ENCODE results near the gene PRR9. TPM values are rescaled to one million over a fixed set of nuclear protein-coding genes. Genes with fewer than 3 reads are reported as not detected.
"Not testable (repeated sequence)": the region's sequence is repeated elsewhere in the genome, so short reads cannot be mapped to it uniquely, and the experiment has no call there.

PRR9 gene
- total RNA-seq, 3 donors from 2014 or later (not counting 1 experiment from before 2014, with no cell fraction given): not detected

- ATAC-seq (no peak), DNase-seq (no peak)
- Mint-ChIP-seq H3K27ac (no peak overlapping the region), H3K36me3 (peaks cover 4% of the 10 kb centered on the region), H3K4me3 (no peak overlapping the region), H3K4me1 (no peaks in the 10 kb centered on the region), H3K27me3 (ENCODE audit: low read depth in 2 of 2) (peaks cover 4 to 33% of the 10 kb centered on the region in 2 donors), H3K9me3 (no peaks in the 10 kb centered on the region)
- TF ChIP-seq, protein P1, sequence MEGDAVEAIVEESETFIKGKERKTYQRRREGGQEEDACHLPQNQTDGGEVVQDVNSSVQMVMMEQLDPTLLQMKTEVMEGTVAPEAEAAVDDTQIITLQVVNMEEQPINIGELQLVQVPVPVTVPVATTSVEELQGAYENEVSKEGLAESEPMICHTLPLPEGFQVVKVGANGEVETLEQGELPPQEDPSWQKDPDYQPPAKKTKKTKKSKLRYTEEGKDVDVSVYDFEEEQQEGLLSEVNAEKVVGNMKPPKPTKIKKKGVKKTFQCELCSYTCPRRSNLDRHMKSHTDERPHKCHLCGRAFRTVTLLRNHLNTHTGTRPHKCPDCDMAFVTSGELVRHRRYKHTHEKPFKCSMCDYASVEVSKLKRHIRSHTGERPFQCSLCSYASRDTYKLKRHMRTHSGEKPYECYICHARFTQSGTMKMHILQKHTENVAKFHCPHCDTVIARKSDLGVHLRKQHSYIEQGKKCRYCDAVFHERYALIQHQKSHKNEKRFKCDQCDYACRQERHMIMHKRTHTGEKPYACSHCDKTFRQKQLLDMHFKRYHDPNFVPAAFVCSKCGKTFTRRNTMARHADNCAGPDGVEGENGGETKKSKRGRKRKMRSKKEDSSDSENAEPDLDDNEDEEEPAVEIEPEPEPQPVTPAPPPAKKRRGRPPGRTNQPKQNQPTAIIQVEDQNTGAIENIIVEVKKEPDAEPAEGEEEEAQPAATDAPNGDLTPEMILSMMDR (IDR thresholded peaks at IDR 0.05): no peak
- no peaks in the 10 kb centered on the region for H3K9me3 ChIP-seq (ENCODE audit: control insufficient read depth, insufficient read depth, low read length)
- H3K27me3 ChIP-seq (ENCODE audit: control insufficient read depth, insufficient read depth, low read length): no peaks in the 10 kb centered on the region
- no peak overlapping the region for H3K27ac ChIP-seq (ENCODE audit: low read length)
- intact Hi-C loops (cut with micrococcal nuclease): no loop called here
- H3K4me1 ChIP-seq (ENCODE audit: control insufficient read depth, insufficient read depth, low read length): no peaks in the 10 kb centered on the region
- H3K36me3 ChIP-seq (ENCODE audit: control insufficient read depth, insufficient read depth, low read length): no peaks in the 10 kb centered on the region
- no CpG with 5 or more reads among the region's 4 CpGs for WGBS (ENCODE audit: insufficient coverage)
- no peak overlapping the region for H3K4me3 ChIP-seq (ENCODE audit: low read length)
Measured at GRCh38 chr1:153180556-153180955, 36.8 kb upstream of the PRR9 start.

DNA sequence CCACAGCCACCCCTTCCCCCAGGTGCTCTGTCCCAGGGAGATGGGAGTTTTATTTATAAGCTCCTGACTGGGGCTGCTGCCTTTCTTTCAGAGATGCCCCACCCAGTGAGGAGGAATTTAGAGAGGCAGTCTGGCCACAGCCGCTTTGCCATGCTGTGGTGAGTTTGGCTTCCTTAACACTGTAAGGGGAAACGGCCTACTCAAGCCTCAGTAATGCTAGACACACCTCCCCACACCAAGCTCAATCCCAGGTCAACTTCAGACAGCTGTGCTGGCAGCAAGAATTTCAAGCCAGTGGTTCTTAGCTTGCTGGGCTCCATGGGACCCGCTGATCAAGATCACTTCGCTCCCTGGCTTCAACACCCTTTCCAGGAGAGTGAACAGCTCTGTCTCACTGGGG, 29.1 kb upstream of the PRR9 start:
- DNase-seq; H3K27ac Mint-ChIP-seq; H3K9me3 Mint-ChIP-seq; H3K4me3 ChIP-seq (ENCODE audit: low read length); H3K27ac ChIP-seq (ENCODE audit: low read length); intact Hi-C loops (cut with micrococcal nuclease); H3K36me3 ChIP-seq (ENCODE audit: control insufficient read depth, insufficient read depth, low read length); H3K4me3 Mint-ChIP-seq; H3K27me3 ChIP-seq (ENCODE audit: control insufficient read depth, insufficient read depth, low read length); H3K9me3 ChIP-seq (ENCODE audit: control insufficient read depth, insufficient read depth, low read length); ATAC-seq; H3K4me1 ChIP-seq (ENCODE audit: control insufficient read depth, insufficient read depth, low read length); H3K4me1 Mint-ChIP-seq: not testable (repeated sequence)
- 67% methylated on average over 4 of the region's 4 CpGs for WGBS (ENCODE audit: insufficient coverage)
- peaks cover 13% of the 10 kb centered on the region for H3K36me3 Mint-ChIP-seq
- H3K27me3 Mint-ChIP-seq (ENCODE audit: low read depth in 2 of 2): peaks cover 20 to 58% of the 10 kb centered on the region in 2 donors

GRCh38 chr1:153190373-153190772, 27.0 kb upstream of the PRR9 start:
- TF ChIP-seq, protein P1 (IDR thresholded peaks at IDR 0.05): no peak
- Histone ChIP-seq H3K36me3 (ENCODE audit: control insufficient read depth, insufficient read depth, low read length) (no peaks in the 10 kb centered on the region), H3K27ac (ENCODE audit: low read length) (no peak overlapping the region), H3K4me3 (ENCODE audit: low read length) (no peak overlapping the region), H3K9me3 (ENCODE audit: control insufficient read depth, insufficient read depth, low read length) (no peaks in the 10 kb centered on the region), H3K4me1 (ENCODE audit: control insufficient read depth, insufficient read depth, low read length) (no peaks in the 10 kb centered on the region), H3K27me3 (ENCODE audit: control insufficient read depth, insufficient read depth, low read length) (peaks cover 4% of the 10 kb centered on the region)
- DNase-seq: no peak
- Mint-ChIP-seq H3K27me3 (ENCODE audit: low read depth in 2 of 2) (peaks cover 32 to 74% of the 10 kb centered on the region in 2 donors), H3K36me3 (peaks cover 10% of the 10 kb centered on the region), H3K4me3 (no peak overlapping the region), H3K9me3 (peaks cover 0 to 3% of the 10 kb centered on the region in 2 donors), H3K4me1 (no peaks in the 10 kb centered on the region), H3K27ac (no peak overlapping the region)
- 13% methylated on average over 3 of the region's 3 CpGs for WGBS (ENCODE audit: insufficient coverage)
- no peak for ATAC-seq
- intact Hi-C loops (cut with micrococcal nuclease): no loop called here

GRCh38 chr1:153192697-153193096, 24.7 kb upstream of the PRR9 start:
- Mint-ChIP-seq H3K27me3 (ENCODE audit: low read depth in 2 of 2) (peaks cover 24 to 73% of the 10 kb centered on the region in 2 donors), H3K36me3 (no peaks in the 10 kb centered on the region), H3K9me3 (no peaks in the 10 kb centered on the region), H3K4me3 (no peak overlapping the region), H3K4me1 (no peaks in the 10 kb centered on the region), H3K27ac (no peak overlapping the region)
- Histone ChIP-seq H3K9me3 (ENCODE audit: control insufficient read depth, insufficient read depth, low read length) (no peaks in the 10 kb centered on the region), H3K4me1 (ENCODE audit: control insufficient read depth, insufficient read depth, low read length) (no peaks in the 10 kb centered on the region), H3K27me3 (ENCODE audit: control insufficient read depth, insufficient read depth, low read length) (peaks cover 4% of the 10 kb centered on the region), H3K4me3 (ENCODE audit: low read length) (no peak overlapping the region), H3K27ac (ENCODE audit: low read length) (no peak overlapping the region), H3K36me3 (ENCODE audit: control insufficient read depth, insufficient read depth, low read length) (no peaks in the 10 kb centered on the region)
- intact Hi-C loops (cut with micrococcal nuclease): no loop called here
- TF ChIP-seq, protein P1 (IDR thresholded peaks at IDR 0.05): no peak
- ATAC-seq: no peak
- DNase-seq: no peak
- 48% methylated on average over 2 of the region's 3 CpGs for whole genome bisulfite sequencing (ENCODE audit: insufficient coverage)
